Neural cell (in vitro differentiated cells): ENCODE data around the gene HJV.

Experiments used
- CTCF ChIP-seq: fragments of 450-650 bp; IDR thresholded peaks from 2 replicates; pipeline ENCODE4 v1.5.1; 2014; ENCODE audit warnings: antibody characterized with exemption, mild to moderate bottlenecking, moderate library complexity; ENCODE audit not compliant: poor library complexity, severe bottlenecking
- EP300 ChIP-seq: fragments of 450-650 bp; conservative IDR thresholded peaks from 2 replicates; pipeline ENCODE4 v1.6.1; 2014; ENCODE audit warnings: antibody characterized with exemption, mild to moderate bottlenecking, moderate library complexity; ENCODE audit not compliant: poor library complexity, severe bottlenecking
- EZH2 ChIP-seq: fragments of 200-600, 300-800 bp; shearing (Covaris generic), sonication (generic); IDR thresholded peaks from 2 replicates; pipeline ENCODE4 v1.6.1; 2014; ENCODE audit warnings: antibody characterized with exemption, low read length, borderline replicate concordance, mild to moderate bottlenecking; ENCODE audit not compliant: insufficient read depth, poor library complexity, severe bottlenecking
- POLR2AphosphoS5 ChIP-seq: IDR thresholded peaks from 2 replicates; pipeline ENCODE4 v1.6.1; 2012
- RAD21 ChIP-seq: fragments of 450-650 bp; conservative IDR thresholded peaks from 2 replicates; pipeline ENCODE4 v1.6.1; 2014; ENCODE audit warnings: antibody characterized with exemption, mild to moderate bottlenecking, moderate library complexity
- REST ChIP-seq: IDR thresholded peaks from 2 replicates; pipeline ENCODE4 v1.6.1; 2012; ENCODE audit warnings: borderline replicate concordance

- no peak for TF ChIP-seq RAD21
- no peak for TF ChIP-seq REST
- no peak for TF ChIP-seq EP300
- TF ChIP-seq CTCF = no peak
- TF ChIP-seq EZH2 = no peak
- no peak for TF ChIP-seq POLR2AphosphoS5
These were observed 1.0 kb upstream of the HJV start for GRCh38 chr1:146022403-146023127.
